ENCODE data around the gene DRAP1.

The DRAP1 gene

GRCh38 chr11:65919141-65919572, at the start of gene DRAP1:
Gene DRAP1, plus strand, starts transcription at chr11:65919426. Its CDS starts 76 bp downstream, at chr11:65919502.
- Mint-ChIP-seq H3K9me3 (no peaks in the 10 kb centered on the region), H3K27me3 (no peaks in the 10 kb centered on the region), H3K27ac (peak within 1 kb of the TSS; percentile 92), H3K36me3 (peaks cover 42% of the 10 kb centered on the region), H3K4me1 (peaks cover 55% of the 10 kb centered on the region), H3K4me3 (peak within 1 kb of the TSS; percentile 93)
- DNase-seq, result peak; percentile 99
- CTCF ChIA-PET, result interaction anchor here (1.2 to 1.7 kb wide), 3 partner anchors 31 to 34 kb away, joined by 5 to 7 read pairs (median 5); partner anchors contain the start of gene FIBP

GRCh38 chr11:65869643-65870306, 49.5 kb upstream of the DRAP1 start:
- H3K4me3 Mint-ChIP-seq, result no peak overlapping the region
- H3K9me3 Mint-ChIP-seq, result no peaks in the 10 kb centered on the region
- peaks cover 40% of the 10 kb centered on the region for H3K4me1 Mint-ChIP-seq
- H3K27ac Mint-ChIP-seq, result no peak overlapping the region
- no peak for DNase-seq
- CTCF ChIA-PET, result interaction anchor here (3.5 to 4.8 kb wide), 3 partner anchors 9 to 18 kb away, joined by 13 to 39 read pairs (median 34); partner anchors contain the start of genes FIBP and MUS81
- H3K36me3 Mint-ChIP-seq, result peaks cover 19% of the 10 kb centered on the region
- H3K27me3 Mint-ChIP-seq, result peaks cover 34% of the 10 kb centered on the region

- Mint-ChIP-seq H3K4me3 (no peak overlapping the region), H3K27me3 (peaks cover 34% of the 10 kb centered on the region), H3K27ac (no peak overlapping the region), H3K36me3 (peaks cover 15% of the 10 kb centered on the region), H3K4me1 (peaks cover 38% of the 10 kb centered on the region), H3K9me3 (no peaks in the 10 kb centered on the region)
- no peak for DNase-seq
- CTCF ChIA-PET, result interaction anchor here (3.5 to 4.8 kb wide), 3 partner anchors 10 to 17 kb away, joined by 13 to 39 read pairs (median 34); partner anchors contain the start of genes FIBP and MUS81
Observed at GRCh38 chr11:65870307-65870658, 48.9 kb upstream of the DRAP1 start.

- H3K27ac Mint-ChIP-seq, result no peak overlapping the region
- no peak overlapping the region for H3K4me3 Mint-ChIP-seq
- CTCF ChIA-PET, result interaction anchor here (3.5 to 4.8 kb wide), 3 partner anchors 11 to 17 kb away, joined by 13 to 39 read pairs (median 34); partner anchors contain the start of genes FIBP and MUS81
Observed at GRCh38 chr11:65870706-65871681, 48.2 kb upstream of the DRAP1 start.

GRCh38 chr11:65871811-65872548, 47.2 kb upstream of the DRAP1 start:
- CTCF ChIA-PET, result interaction anchor here (3.5 to 4.8 kb wide), 3 partner anchors 12 to 16 kb away, joined by 13 to 39 read pairs (median 34); partner anchors contain the start of genes FIBP and MUS81
- H3K27ac Mint-ChIP-seq, result no peak overlapping the region
- H3K27me3 Mint-ChIP-seq, result peaks cover 34% of the 10 kb centered on the region
- H3K36me3 Mint-ChIP-seq, result peaks cover 11% of the 10 kb centered on the region
- peak overlapping the region; percentile 37 for H3K4me3 Mint-ChIP-seq
- peaks cover 42% of the 10 kb centered on the region for H3K4me1 Mint-ChIP-seq
- no peaks in the 10 kb centered on the region for H3K9me3 Mint-ChIP-seq
- no peak for DNase-seq

More at GRCh38 chr11:65870706-65871681, 48.2 kb upstream of the DRAP1 start:
- peaks cover 38% of the 10 kb centered on the region for H3K4me1 Mint-ChIP-seq
- peaks cover 14% of the 10 kb centered on the region for H3K36me3 Mint-ChIP-seq
- no peak for DNase-seq
- peaks cover 34% of the 10 kb centered on the region for H3K27me3 Mint-ChIP-seq
- no peaks in the 10 kb centered on the region for H3K9me3 Mint-ChIP-seq

- H3K4me3 Mint-ChIP-seq, result peak within 1 kb of the TSS; percentile 85
- peaks cover 34% of the 10 kb centered on the region for H3K27me3 Mint-ChIP-seq
- H3K9me3 Mint-ChIP-seq, result no peaks in the 10 kb centered on the region
- H3K4me1 Mint-ChIP-seq, result peaks cover 47% of the 10 kb centered on the region
- H3K36me3 Mint-ChIP-seq, result peaks cover 5% of the 10 kb centered on the region
- H3K27ac Mint-ChIP-seq, result peak within 1 kb of the TSS; percentile 75
- CTCF ChIA-PET, result interaction anchor here (2.0 to 4.8 kb wide), 5 partner anchors 12 to 15 kb away, joined by 8 to 39 read pairs (median 16); partner anchors contain the start of genes FIBP and MUS81
- DNase-seq, result no peak
Observed at GRCh38 chr11:65872586-65873317, 46.5 kb upstream of the DRAP1 start, which contains the start of gene EFEMP2. Gene EFEMP2, minus strand, starts transcription at chr11:65872800. Its CDS starts 446 bp downstream, at chr11:65872354.

GRCh38 chr11:65873318-65874156, 45.7 kb upstream of the DRAP1 start:
- peaks cover 34% of the 10 kb centered on the region for H3K27me3 Mint-ChIP-seq
- peaks cover 3% of the 10 kb centered on the region for H3K36me3 Mint-ChIP-seq
- H3K4me1 Mint-ChIP-seq, result peaks cover 51% of the 10 kb centered on the region
- CTCF ChIA-PET, result interaction anchor here (1.6 to 2.1 kb wide), 4 partner anchors 11 to 115 kb away, joined by 3 to 16 read pairs (median 7); partner anchors contain the start of genes FIBP and MUS81
- peak overlapping the region; percentile 85 for H3K4me3 Mint-ChIP-seq
- peak; percentile 96 for DNase-seq
- H3K27ac Mint-ChIP-seq, result peak overlapping the region; percentile 75
- H3K9me3 Mint-ChIP-seq, result no peaks in the 10 kb centered on the region

- H3K9me3 Mint-ChIP-seq, result no peaks in the 10 kb centered on the region
- DNase-seq, result peak; percentile 68
- no peaks in the 10 kb centered on the region for H3K27me3 Mint-ChIP-seq
- peak within 1 kb of the TSS; percentile 75 for H3K4me3 Mint-ChIP-seq
- CTCF ChIA-PET, result interaction anchor here (0.6 to 7.8 kb wide), 3 partner anchors 20 to 371 kb away, joined by 3 to 126 read pairs (median 7); partner anchors contain the start of gene MUS81
- peak within 1 kb of the TSS; percentile 85 for H3K27ac Mint-ChIP-seq
- peaks cover 55% of the 10 kb centered on the region for H3K4me1 Mint-ChIP-seq
- peaks cover 7% of the 10 kb centered on the region for H3K36me3 Mint-ChIP-seq
Observed at GRCh38 chr11:65879617-65880016, 39.6 kb upstream of the DRAP1 start, which contains the start of gene CTSW. Gene CTSW, plus strand, starts transcription at chr11:65879837. Its CDS starts 18 bp downstream, at chr11:65879855.

GRCh38 chr11:65880027-65880426, 39.2 kb upstream of the DRAP1 start:
- DNase-seq, result no peak
- peaks cover 59% of the 10 kb centered on the region for H3K4me1 Mint-ChIP-seq
- CTCF ChIA-PET, result interaction anchor here (0.6 to 7.8 kb wide), 2 partner anchors 108 to 371 kb away, joined by 3 to 126 read pairs; no protein-coding TSS in a partner anchor
- H3K27me3 Mint-ChIP-seq, result no peaks in the 10 kb centered on the region
- H3K9me3 Mint-ChIP-seq, result no peaks in the 10 kb centered on the region
- H3K4me3 Mint-ChIP-seq, result peak overlapping the region; percentile 75
- peaks cover 11% of the 10 kb centered on the region for H3K36me3 Mint-ChIP-seq
- no peak overlapping the region for H3K27ac Mint-ChIP-seq

- H3K4me1 Mint-ChIP-seq, result peaks cover 63% of the 10 kb centered on the region
Observed at GRCh38 chr11:65880844-65881421, 38.3 kb upstream of the DRAP1 start.

More at GRCh38 chr11:65880844-65881421, 38.3 kb upstream of the DRAP1 start:
- CTCF ChIA-PET, result interaction anchor here (1.4 to 7.8 kb wide), 3 partner anchors 9 to 107 kb away, joined by 4 to 126 read pairs (median 7); partner anchors contain the start of genes CCDC85B and MUS81
- Mint-ChIP-seq H3K27me3 (no peaks in the 10 kb centered on the region), H3K27ac (peak overlapping the region; percentile 85), H3K36me3 (peaks cover 19% of the 10 kb centered on the region), H3K9me3 (no peaks in the 10 kb centered on the region), H3K4me3 (peak overlapping the region; percentile 75)
- no peak for DNase-seq

All from activated naive CD4-positive, alpha-beta T cell treated with anti-CD3 and anti-CD28 coated beads, Interleukin-2, amount 10 ng/mL, durations not matched to agents 7 days and 5 days (primary cell).